Measurements from ENCODE around the gene MLLT3.

- TF ChIP-seq POLR2A (IDR thresholded peaks at IDR 0.05) = no peak
- no peak for TF ChIP-seq CTCF (IDR thresholded peaks at IDR 0.05)
- no peak for TF ChIP-seq POLR2AphosphoS5 (IDR thresholded peaks at IDR 0.05)
Measured at GRCh38 chr9:20658677-20659473, 36.6 kb upstream of the MLLT3 start.
